Neural cell (in vitro differentiated cells): ENCODE data around the gene IL17REL.

ENCODE experiments used
- CTCF ChIP-seq: fragments of 450-650 bp; IDR thresholded peaks from 2 replicates; pipeline ENCODE4 v1.5.1; 2014; ENCODE audit warnings: antibody characterized with exemption, mild to moderate bottlenecking, moderate library complexity; ENCODE audit not compliant: poor library complexity, severe bottlenecking
- EP300 ChIP-seq: fragments of 450-650 bp; conservative IDR thresholded peaks from 2 replicates; pipeline ENCODE4 v1.6.1; 2014; ENCODE audit warnings: antibody characterized with exemption, mild to moderate bottlenecking, moderate library complexity; ENCODE audit not compliant: poor library complexity, severe bottlenecking
- MXI1 ChIP-seq: fragments of 450-650 bp; conservative IDR thresholded peaks from 2 replicates; pipeline ENCODE4 v1.6.1; 2014; ENCODE audit warnings: antibody characterized with exemption, mild to moderate bottlenecking; ENCODE audit not compliant: poor library complexity, severe bottlenecking
- POLR2AphosphoS5 ChIP-seq: IDR thresholded peaks from 2 replicates; pipeline ENCODE4 v1.6.1; 2012
- TF ChIP-seq, protein P1 (sequence below): IDR thresholded peaks from 2 replicates; pipeline ENCODE4 v1.6.1; 2012; ENCODE audit warnings: borderline replicate concordance

DNA sequence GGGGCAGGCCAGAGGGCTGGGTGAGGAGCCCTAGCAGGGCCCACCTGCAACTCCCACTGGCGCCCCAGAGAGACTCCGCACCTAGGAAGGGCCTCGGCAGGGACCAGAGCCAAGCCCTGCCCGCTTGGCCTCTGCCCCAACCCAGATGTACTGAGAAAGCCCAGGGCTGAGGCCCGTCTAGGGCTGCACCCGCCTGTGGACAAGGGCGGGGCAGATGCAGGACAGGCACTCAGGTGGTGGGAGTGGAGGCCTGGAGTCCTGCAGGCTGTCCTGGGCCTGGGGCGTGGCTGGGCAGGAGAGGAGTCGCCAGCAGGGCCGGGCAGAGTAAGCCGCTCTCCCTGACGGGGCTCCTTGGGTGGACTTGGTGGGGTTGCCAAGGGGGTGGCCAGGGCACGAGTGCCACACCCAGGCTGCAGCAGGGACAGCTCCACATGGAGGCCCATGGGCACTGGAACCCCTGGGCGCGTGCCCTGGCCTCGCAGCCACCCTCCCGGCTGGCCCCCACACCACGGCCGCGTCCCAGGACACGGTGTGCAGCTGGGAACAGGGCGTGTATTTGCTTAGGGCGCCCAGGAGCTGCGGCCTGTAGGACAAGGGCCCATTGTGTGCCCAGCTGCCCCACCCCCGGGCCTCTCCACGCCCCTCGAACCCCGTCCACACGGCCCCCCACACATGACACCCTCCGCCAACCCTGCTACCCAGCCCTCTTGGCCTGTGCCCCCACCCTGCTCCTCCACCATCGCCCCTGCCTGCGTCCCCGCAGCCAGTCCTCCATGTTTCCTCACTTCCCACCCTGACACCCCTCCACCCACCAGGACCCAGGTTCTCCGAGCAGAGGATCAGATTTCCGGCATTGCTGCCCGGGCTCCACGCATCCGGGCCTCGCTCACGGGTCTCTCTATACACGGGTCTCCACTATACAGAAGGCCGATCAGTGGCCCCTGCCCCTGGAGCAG, 63.3 kb downstream of the IL17REL start:
- TF ChIP-seq CTCF: no peak
- TF ChIP-seq, protein P1, sequence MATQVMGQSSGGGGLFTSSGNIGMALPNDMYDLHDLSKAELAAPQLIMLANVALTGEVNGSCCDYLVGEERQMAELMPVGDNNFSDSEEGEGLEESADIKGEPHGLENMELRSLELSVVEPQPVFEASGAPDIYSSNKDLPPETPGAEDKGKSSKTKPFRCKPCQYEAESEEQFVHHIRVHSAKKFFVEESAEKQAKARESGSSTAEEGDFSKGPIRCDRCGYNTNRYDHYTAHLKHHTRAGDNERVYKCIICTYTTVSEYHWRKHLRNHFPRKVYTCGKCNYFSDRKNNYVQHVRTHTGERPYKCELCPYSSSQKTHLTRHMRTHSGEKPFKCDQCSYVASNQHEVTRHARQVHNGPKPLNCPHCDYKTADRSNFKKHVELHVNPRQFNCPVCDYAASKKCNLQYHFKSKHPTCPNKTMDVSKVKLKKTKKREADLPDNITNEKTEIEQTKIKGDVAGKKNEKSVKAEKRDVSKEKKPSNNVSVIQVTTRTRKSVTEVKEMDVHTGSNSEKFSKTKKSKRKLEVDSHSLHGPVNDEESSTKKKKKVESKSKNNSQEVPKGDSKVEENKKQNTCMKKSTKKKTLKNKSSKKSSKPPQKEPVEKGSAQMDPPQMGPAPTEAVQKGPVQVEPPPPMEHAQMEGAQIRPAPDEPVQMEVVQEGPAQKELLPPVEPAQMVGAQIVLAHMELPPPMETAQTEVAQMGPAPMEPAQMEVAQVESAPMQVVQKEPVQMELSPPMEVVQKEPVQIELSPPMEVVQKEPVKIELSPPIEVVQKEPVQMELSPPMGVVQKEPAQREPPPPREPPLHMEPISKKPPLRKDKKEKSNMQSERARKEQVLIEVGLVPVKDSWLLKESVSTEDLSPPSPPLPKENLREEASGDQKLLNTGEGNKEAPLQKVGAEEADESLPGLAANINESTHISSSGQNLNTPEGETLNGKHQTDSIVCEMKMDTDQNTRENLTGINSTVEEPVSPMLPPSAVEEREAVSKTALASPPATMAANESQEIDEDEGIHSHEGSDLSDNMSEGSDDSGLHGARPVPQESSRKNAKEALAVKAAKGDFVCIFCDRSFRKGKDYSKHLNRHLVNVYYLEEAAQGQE: no peak
- TF ChIP-seq EP300: no peak
- TF ChIP-seq POLR2AphosphoS5: no peak
- no peak for TF ChIP-seq MXI1
